ENCODE measurements around the gene KCNB1. TPM values are rescaled to one million over a fixed set of nuclear protein-coding genes. Genes with fewer than 3 reads are reported as not detected.

The KCNB1 gene
- total and polyA plus RNA-seq, 2 donors (not counting 1 experiment from before 2014, with no cell fraction given), result 0.12 TPM; not detected in 1

- Histone ChIP-seq H3K4me2 (replicated peaks; ENCODE audit: low read depth, low read length, poor library complexity, severe bottlenecking) (no peak overlapping the region), H3K79me2 (ENCODE audit: control insufficient read depth, insufficient read depth, low read length) (no peaks in the 10 kb centered on the region), H3K27me3 (replicated peaks in 1 of 4; ENCODE audit: control extremely low read depth in 1 of 4, control insufficient read depth in 3 of 4, insufficient read depth in 4 of 4, low read length in 3 of 4) (peaks cover 0 to 13% (median 4%) of the 10 kb centered on the region in 4 experiments), H4K20me1 (ENCODE audit: control insufficient read depth, insufficient read depth, low read length, poor library complexity, severe bottlenecking) (no peaks in the 10 kb centered on the region), H3K4me3 (ENCODE audit: control extremely low read depth in 1 of 5, extremely low read depth in 1 of 5, insufficient read depth in 1 of 5, low read depth in 2 of 5, low read length in 4 of 5) (no peak overlapping the region), H3K36me3 (replicated peaks in 1 of 2; ENCODE audit: control extremely low read depth in 1 of 2, control insufficient read depth in 1 of 2, extremely low read depth in 1 of 2, insufficient read depth in 2 of 2, low read length in 1 of 2) (no peaks in the 10 kb centered on the region), H3K4me1 (ENCODE audit: control insufficient read depth in 2 of 2, insufficient read depth in 2 of 2, low read length in 2 of 2) (no peaks in the 10 kb centered on the region), H3K27ac (ENCODE audit: low read length in 2 of 2) (no peak overlapping the region), H2AFZ (ENCODE audit: insufficient read depth, low read depth, low read length, poor library complexity, severe bottlenecking) (no peak overlapping the region), H3K9me3 (ENCODE audit: control extremely low read depth in 1 of 3, control insufficient read depth in 2 of 3, insufficient read depth in 1 of 3, low read length in 2 of 3) (no peaks in the 10 kb centered on the region), H3K9ac (ENCODE audit: low read length) (no peak overlapping the region)
- no peak overlapping the region for H3K4me3 Mint-ChIP-seq
- DNase-seq (no peak), ATAC-seq (ENCODE audit: low read depth) (no peak)
- CTCF ChIA-PET, result no interaction called here
- H3K4me1 Mint-ChIP-seq, result no peaks in the 10 kb centered on the region
- intact Hi-C loops (cut with micrococcal nuclease), result no loop called here
- 97% methylated on average over 3 of the region's 7 CpGs for WGBS (ENCODE audit: insufficient coverage)
- no peak overlapping the region for H3K27ac Mint-ChIP-seq
- POLR2A ChIA-PET, result no interaction called here
- H3K9me3 Mint-ChIP-seq (ENCODE audit: insufficient read depth), result no peaks in the 10 kb centered on the region
- peaks cover 40% of the 10 kb centered on the region for H3K27me3 Mint-ChIP-seq
- no peak for TF ChIP-seq CTCF (IDR thresholded peaks at IDR 0.05)
- TF ChIP-seq EZH2 (IDR thresholded peaks at IDR 0.05; ENCODE audit: borderline replicate concordance, insufficient read depth, low read depth, low read length, poor library complexity, severe bottlenecking), result no peak
These were observed 103.1 kb downstream of the KCNB1 start for GRCh38 chr20:49379338-49379737.

GRCh38 chr20:49377326-49377725, 105.1 kb downstream of the KCNB1 start:
- Mint-ChIP-seq H3K27ac (no peak overlapping the region), H3K4me1 (no peaks in the 10 kb centered on the region), H3K4me3 (no peak overlapping the region), H3K9me3 (ENCODE audit: insufficient read depth) (no peaks in the 10 kb centered on the region), H3K27me3 (peaks cover 33% of the 10 kb centered on the region)
- no peak overlapping the region for H3K9ac ChIP-seq (ENCODE audit: low read length)
- H3K9me3 ChIP-seq (ENCODE audit: control extremely low read depth in 1 of 3, control insufficient read depth in 2 of 3, insufficient read depth in 1 of 3, low read length in 2 of 3), result no peaks in the 10 kb centered on the region
- H3K4me2 ChIP-seq (replicated peaks; ENCODE audit: low read depth, low read length, poor library complexity, severe bottlenecking), result no peak overlapping the region
- H3K27ac ChIP-seq (ENCODE audit: low read length in 2 of 2), result no peak overlapping the region
- DNase-seq (no peak), ATAC-seq (ENCODE audit: low read depth) (no peak)
- peaks cover 0 to 3% (median 2%) of the 10 kb centered on the region in 4 experiments for H3K27me3 ChIP-seq (replicated peaks in 1 of 4; ENCODE audit: control extremely low read depth in 1 of 4, control insufficient read depth in 3 of 4, insufficient read depth in 4 of 4, low read length in 3 of 4)
- intact Hi-C loops (cut with micrococcal nuclease), result no loop called here
- H3K79me2 ChIP-seq (ENCODE audit: control insufficient read depth, insufficient read depth, low read length), result no peaks in the 10 kb centered on the region
- ChIA-PET CTCF (no interaction called here), POLR2A (no interaction called here)
- no peaks in the 10 kb centered on the region for H3K4me1 ChIP-seq (ENCODE audit: control insufficient read depth in 2 of 2, insufficient read depth in 2 of 2, low read length in 2 of 2)
- no peak overlapping the region for H2AFZ ChIP-seq (ENCODE audit: insufficient read depth, low read depth, low read length, poor library complexity, severe bottlenecking)
- no peaks in the 10 kb centered on the region for H4K20me1 ChIP-seq (ENCODE audit: control insufficient read depth, insufficient read depth, low read length, poor library complexity, severe bottlenecking)
- no peak for TF ChIP-seq CTCF (IDR thresholded peaks at IDR 0.05)
- TF ChIP-seq EZH2 (IDR thresholded peaks at IDR 0.05; ENCODE audit: borderline replicate concordance, insufficient read depth, low read depth, low read length, poor library complexity, severe bottlenecking), result no peak
- no peaks in the 10 kb centered on the region for H3K36me3 ChIP-seq (replicated peaks in 1 of 2; ENCODE audit: control extremely low read depth in 1 of 2, control insufficient read depth in 1 of 2, extremely low read depth in 1 of 2, insufficient read depth in 2 of 2, low read length in 1 of 2)
- no peak overlapping the region for H3K4me3 ChIP-seq (ENCODE audit: control extremely low read depth in 1 of 5, extremely low read depth in 1 of 5, insufficient read depth in 1 of 5, low read depth in 2 of 5, low read length in 4 of 5)
- no CpG with 5 or more reads among the region's 4 CpGs for WGBS (ENCODE audit: insufficient coverage)

All from B cell (primary cell).